Hepatocyte (in vitro differentiated cells): Measurements from ENCODE around the gene JAKMIP1.

Source experiments
- EZH2 ChIP-seq: fragments of 200-600 bp; sonication (generic); IDR thresholded peaks from 2 replicates; pipeline ENCODE4 v1.6.1; 2016; ENCODE audit warnings: antibody characterized with exemption, mild to moderate bottlenecking, borderline replicate concordance
- EZH2phosphoT487 ChIP-seq: fragments of 200-600 bp; sonication (generic); IDR thresholded peaks from one replicate; pipeline ENCODE4 v1.6.1; 2018; ENCODE audit warnings: antibody characterized with exemption, mild to moderate bottlenecking, low read depth, moderate library complexity; ENCODE audit not compliant: unreplicated experiment, severe bottlenecking
- TF ChIP-seq, protein P1 (sequence below): fragments of 200-600 bp; sonication (generic); IDR thresholded peaks from 2 replicates; pipeline ENCODE4 v1.5.1; 2016; ENCODE audit warnings: antibody characterized with exemption, mild to moderate bottlenecking; ENCODE audit not compliant: poor library complexity

DNA sequence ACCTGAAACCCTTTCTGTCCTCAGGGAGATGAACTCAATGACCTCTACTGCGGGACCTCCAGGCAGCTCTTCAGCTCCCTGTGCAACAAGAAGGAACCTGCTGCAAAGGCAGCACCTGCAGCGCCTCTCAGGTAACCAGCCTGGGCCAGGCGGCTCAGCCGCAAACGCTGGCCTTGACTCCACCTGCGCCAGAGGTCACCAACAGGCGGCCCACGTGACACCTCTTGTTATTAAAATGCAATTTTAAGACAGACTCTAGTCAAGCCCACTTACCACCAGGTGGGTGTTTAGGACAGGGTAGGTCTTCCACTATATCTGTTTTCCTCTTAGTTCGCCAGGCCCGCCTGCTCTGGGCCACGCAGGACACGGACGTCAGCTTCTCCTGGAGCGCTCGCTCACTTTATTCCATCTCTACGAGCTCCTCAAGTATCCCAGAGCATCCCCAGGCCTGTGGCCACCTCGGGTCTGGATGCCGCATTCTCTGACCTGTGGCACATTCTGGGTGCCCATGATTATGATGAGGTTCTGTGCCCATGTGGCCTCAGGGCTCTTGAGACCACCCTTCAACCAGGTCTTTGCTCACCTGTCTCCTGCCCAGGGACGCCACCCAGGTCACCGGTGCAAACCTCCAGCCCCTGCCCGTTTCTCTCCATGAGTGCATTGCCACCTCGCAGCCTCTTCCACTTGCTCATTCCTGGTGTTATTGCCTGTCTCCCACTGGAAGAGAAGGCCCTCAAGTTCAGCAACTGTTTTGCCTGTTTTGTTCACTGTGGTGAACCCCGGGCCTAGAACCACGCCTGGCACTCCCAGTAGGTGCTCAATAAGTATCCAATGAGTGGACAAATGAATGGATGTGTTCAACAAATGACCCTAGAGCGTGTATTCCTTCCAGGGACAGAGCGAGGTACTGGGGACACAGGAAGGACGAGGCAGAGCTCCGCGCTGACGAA lies 32.8 kb upstream of the JAKMIP1 start:
- TF ChIP-seq, protein P1, sequence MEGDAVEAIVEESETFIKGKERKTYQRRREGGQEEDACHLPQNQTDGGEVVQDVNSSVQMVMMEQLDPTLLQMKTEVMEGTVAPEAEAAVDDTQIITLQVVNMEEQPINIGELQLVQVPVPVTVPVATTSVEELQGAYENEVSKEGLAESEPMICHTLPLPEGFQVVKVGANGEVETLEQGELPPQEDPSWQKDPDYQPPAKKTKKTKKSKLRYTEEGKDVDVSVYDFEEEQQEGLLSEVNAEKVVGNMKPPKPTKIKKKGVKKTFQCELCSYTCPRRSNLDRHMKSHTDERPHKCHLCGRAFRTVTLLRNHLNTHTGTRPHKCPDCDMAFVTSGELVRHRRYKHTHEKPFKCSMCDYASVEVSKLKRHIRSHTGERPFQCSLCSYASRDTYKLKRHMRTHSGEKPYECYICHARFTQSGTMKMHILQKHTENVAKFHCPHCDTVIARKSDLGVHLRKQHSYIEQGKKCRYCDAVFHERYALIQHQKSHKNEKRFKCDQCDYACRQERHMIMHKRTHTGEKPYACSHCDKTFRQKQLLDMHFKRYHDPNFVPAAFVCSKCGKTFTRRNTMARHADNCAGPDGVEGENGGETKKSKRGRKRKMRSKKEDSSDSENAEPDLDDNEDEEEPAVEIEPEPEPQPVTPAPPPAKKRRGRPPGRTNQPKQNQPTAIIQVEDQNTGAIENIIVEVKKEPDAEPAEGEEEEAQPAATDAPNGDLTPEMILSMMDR, result no peak
- no peak for TF ChIP-seq EZH2phosphoT487
- TF ChIP-seq EZH2, result no peak
